DMS53 (cell line): ENCODE measurements around the gene CEP250.

Experiments
- DNase-seq: peaks from one replicate; lab custom pipeline; 2025; lab: John Stamatoyannopoulos, UW

CEP250 gene

GRCh38 chr20:35561268-35561667 lies 105.9 kb downstream of the CEP250 start:
- DNase-seq = peak; percentile 92

GRCh38 chr20:35561671-35562070 lies 106.3 kb downstream of the CEP250 start:
- DNase-seq = peak; percentile 63

GRCh38 chr20:35562541-35563110 lies 107.2 kb downstream of the CEP250 start:
- DNase-seq = no peak

GRCh38 chr20:35563834-35564233 lies 108.4 kb downstream of the CEP250 start:
- no peak for DNase-seq

GRCh38 chr20:35564905-35565304 lies 109.5 kb downstream of the CEP250 start:
- no peak for DNase-seq

GRCh38 chr20:35568645-35569044 lies 113.2 kb downstream of the CEP250 start:
- DNase-seq = peak; percentile 75
